SK-MEL-5 (cell line): ENCODE measurements around the gene MAFF. TPM values are rescaled to one million over a fixed set of nuclear protein-coding genes. Genes with fewer than 3 reads are reported as not detected.

Source experiments
- DNase-seq: peaks from one replicate; pipeline ENCODE4 v3.0.0-alpha.2; 2016; ENCODE audit warnings: low read depth, low spot score
- in situ Hi-C: cut with HindIII; loops from 2 replicates; pipeline ENCODE4 v1.10.0; 2016; ENCODE audit warnings: low sequenced_read_pairs, high pct_unique_total_duplicates, low pct_unique_long_range_greater_than_20kb
- total RNA-seq: library from RNA; depleted of rRNA; stranded (reverse); fragments of >200 nt; shearing (Covaris generic); gene quantifications from 2 replicates; pipeline ENCODE4 v1.2.3, GENCODE V29; 2014

The MAFF gene
- total RNA-seq, 1 experiment from 2014 or later: 181 TPM

DNA sequence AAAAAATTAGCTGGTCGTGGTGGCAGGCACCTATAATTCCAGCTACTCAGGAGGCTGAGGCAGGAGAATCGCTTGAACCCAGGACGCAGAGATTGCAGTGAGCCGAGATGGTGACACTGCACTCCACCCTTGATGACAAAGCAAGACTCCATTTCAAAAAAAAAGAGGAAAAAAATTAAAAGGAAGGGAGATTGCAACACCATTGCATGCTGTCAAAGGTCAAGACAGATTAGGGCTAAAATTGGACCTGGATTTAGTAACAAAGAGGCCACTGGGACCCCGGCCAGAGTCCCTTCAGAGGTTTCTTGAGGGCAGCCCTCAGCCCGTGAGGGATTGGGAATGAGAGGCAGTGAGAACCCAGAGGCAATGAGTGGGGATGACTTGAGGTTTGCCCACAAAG, 8.2 kb upstream of the MAFF start:
- DNase-seq: no peak
- in situ Hi-C loops: no loop called here

DNA sequence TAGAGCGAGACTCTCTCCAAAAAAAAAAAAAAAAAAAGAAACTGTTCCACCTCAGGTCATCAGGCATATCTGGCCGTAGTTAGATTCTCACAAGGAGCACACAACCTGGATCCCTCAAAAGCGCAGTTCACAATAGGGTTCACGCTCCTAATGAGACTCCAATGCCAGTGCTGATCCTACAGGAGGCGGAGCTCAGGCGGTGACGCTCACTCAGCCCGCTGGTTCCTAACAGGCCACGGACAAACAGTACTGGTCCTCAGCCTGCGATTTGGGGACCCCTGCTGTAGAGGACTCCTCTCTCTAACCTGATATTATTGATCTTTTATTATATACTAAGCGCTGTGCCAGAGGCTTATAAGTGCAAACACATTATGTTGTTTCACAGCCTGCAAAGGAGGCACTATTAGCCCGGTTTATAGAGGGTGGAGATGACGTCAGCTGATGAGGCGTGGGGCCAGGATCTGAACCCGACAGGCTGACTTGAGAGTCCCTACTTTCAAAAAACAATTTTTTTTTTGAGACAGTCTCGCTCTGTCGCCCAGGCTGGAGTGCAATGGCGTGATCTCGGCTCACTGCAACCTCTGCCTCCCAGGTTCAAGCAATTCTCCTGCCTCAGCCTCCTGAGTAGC, 4.9 kb upstream of the MAFF start:
- no peak for DNase-seq
- in situ Hi-C loops: no loop called here

DNA sequence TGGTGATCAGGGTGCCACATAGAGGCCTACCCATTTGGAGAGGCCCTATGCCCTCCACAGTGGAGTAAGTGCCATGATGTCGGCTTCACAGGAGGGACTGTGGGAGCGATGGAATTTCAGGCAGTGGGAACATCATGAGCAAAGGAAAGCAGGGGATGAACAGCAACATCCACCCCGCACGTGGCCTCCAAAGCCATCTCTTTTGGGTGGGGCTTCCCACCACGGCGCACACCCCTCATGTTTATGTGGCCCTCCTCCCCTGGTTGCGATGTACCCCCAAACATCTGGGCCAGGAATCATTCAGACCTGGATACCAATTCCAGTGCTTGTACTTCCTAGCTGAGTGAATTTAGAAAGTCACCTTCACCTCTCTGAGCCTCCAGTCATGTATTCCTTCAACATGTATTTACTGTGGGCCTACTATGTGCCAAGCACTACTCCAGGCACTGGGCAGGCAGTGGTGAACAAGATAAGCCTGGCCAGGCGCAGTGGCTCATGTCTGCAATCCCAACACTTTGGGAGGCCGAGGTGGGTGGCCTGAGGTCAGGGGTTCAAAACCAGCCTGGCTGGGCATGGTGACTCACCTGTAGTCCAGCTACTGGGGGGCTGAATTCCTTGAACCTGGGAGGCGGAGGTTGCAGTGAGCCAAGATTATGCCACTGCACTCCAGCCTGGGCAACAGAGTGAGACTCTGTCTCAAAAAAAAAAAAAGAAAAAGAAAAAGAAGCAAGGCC, 1.8 kb upstream of the MAFF start:
- in situ Hi-C loops: no loop called here
- DNase-seq: no peak

DNA sequence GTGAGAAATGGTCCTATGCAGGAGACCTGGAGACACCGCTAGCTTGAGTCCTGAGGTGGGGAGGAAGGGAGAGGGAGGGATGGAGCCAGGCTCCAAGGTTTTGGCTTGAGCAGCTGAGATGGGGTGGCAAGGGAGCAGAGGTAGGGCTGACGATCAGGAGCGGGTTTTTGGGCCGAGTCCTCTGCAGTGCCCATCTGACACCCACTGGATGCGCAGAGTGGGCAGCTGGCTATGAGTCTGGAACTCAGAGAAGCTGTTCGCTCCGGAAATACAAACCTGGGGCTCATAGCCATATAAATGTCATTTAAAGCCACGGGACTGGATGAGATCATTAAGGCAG, 453 bp upstream of the MAFF start:
- in situ Hi-C loops: no loop called here
- DNase-seq: no peak

DNA sequence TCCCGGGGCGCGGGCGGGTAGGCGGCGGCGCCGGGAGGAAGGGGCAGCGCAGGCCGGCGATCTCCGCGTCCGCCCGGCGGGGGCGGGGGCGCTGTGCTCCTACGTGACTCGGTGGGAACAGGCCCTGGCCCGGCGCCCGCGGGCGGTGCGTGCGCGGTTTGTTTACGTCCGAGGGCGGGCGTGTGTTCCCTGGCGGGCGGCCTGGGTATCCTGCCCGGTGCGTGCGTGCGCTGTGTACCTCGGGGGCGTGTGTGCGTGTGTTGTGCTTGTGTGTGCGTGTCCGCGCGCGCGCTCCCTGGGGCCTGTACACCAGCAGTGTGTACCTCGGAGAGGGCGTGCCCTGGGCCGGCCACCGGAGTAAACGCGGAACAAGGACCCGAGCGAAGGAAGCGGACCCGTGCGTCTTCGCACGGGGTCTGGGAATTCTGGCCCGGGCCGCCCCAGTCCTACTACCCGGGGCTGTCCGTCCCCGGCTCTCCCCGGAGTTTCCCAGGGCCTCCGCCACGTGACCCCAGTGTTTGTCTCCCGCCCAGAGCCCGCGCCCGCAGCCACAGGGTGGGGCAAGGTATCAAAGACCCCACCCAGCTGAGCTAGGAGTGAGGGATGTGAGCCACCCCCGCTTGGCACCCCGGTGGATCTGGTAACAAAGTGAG, 769 bp downstream of the MAFF start:
- peak; percentile 78 for DNase-seq
- in situ Hi-C loops: no loop called here

DNA sequence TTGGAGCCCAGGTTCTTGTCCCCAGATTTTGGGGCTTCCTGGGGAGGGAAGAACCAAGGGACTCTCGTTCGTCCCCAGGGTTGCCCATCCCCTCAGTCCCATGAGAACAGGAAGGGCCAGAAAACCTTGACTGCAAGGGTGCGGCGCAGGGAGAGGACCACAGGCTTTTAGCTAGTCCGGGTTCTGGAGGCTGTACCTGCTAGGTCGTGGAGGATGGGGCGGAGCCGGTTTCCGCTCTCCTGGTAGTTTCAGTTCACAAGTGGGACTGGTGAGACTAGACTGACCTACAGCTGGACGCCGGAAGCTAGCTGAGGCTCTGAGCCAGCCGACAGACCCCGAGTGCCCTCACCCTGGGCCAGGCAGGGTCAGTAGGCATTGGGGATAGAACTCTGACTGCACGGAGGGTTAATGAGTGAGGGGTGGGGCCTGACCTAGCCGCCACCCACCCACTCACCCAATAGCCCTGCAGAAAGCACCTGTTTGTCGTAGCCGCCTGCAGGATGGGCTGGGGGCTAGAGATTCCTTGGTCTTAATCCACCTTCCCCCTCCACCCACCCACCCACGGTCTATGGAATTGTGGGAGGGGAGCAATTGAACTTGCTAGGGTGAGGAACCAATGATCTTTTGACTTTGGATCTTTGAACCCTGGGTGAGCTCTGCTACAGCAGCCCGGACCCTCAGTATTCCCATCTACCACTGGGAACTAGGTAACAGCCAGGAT, 1.5 kb downstream of the MAFF start:
- in situ Hi-C loops: no loop called here
- peak; percentile 40 for DNase-seq

DNA sequence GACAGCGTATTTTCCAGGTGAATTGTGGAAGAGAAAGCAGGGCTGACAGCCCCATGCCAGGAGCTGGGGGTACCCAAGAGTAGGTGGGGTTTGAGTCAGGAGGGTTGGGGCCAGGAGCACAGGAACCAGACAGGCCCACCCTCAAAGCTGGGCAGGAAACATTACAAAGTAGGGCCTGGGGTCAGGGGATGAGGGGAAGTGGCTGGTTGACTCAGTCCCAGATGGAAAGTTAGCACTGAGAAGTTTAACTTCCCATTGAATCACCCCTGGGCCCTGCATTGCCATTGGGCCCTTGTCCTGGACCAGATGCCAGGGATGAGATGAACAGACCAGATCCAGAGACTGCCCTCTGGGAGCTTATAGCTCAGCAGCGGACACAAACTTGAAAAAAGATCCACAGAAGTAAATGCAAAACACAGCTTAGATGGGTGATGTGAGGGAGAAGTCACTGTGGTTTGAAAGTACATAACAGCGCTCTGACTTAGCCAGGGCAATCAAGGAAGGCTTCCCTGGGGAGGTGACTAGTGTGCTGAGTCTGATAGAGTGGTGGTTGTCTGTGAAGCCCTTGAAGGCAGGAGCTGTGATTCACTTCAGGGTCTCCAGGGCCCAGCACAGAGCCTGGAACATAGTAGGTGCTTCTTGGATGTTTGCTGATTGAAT, 2.2 kb downstream of the MAFF start:
- no peak for DNase-seq
- in situ Hi-C loops: no loop called here

DNA sequence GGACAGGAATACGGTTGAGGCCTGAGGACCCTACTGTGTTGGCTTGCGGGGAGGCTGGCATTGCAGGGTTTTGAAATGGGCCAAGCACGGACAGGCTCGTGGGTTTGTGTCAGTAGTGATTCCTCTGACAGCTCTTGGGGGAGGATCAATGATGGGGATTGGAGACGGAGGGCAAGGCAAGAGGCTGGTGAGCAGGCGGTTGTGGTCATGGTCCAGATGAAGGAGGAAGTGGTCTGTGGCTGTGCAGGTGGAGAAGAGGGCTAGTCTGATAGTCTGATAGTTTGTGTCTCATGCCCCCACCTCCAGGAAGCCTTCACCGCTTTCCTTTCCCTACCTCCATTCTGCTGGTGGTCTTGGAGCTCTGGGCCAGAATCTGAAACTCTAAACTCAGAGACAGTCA, 3.0 kb downstream of the MAFF start:
- in situ Hi-C loops: no loop called here

DNA sequence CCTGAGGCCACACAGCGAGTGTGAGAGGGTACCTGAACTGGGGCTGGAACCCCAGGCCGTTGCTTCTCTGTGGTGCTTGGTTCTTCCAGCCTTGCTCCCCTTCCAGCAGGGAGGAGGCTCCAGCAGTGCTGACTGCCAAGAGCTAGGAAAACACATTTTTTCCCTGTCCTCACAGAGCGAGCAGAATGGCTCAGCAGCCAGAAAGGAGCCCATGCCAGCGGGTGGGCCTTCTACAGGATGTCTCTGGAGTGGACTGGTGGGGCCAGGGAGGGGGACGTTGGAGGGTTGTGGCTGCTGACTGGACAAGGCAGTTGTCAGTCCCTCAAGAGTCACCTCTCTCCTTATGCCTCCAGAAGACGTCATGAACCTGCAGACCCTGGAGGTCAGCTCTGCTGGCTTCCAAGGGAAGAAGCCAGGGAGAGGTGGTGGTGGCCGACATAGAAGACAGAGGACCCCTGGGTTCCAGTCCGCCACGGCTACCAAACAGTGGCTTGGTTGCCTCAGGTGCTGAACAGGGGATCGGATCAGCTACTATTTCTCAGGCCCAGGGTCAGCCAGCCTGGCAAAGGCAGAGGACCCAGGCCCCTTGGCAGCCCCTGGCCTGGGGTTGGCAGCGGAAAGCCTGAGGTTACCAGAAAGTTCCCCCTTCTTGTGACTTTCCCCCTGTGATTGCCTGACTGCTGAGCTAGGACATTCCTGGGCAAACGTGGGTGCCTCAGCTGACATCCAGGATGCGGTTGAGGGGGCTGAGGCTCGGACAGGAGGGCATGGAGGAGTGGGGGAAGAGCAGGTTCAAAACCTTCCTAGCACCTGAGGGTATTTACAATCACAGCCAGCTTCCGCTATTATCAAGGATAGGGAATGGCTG, 3.7 kb downstream of the MAFF start:
- in situ Hi-C loops: no loop called here

More for the DNA sequence above, 3.0 kb downstream of the MAFF start:
- DNase-seq: no peak

DNA sequence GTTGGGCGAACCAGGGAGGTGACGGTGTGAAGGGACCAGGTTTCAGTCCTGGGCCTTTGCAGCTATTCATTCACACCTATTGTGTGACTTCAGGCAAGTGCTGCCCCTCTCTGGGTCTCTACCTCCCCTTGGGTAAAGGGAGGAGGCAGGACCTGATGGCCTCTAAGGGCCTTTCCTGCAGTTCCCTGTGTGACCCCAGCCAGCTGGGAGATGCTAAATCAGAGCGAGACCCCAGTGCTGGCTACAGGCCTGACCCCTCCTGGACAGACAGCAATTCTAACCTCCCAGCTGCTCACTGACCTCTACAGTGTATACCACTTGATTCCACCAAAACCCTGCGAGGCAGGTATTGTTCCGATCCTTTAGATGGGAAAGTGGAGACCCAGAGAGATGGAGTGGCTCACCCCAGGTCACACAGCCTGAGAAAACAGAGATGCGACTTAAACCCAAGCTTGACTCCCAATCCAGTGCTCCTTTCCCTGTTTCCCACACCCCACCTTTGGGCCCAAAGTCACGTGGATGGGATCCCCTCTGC, 6.2 kb downstream of the MAFF start:
- DNase-seq: no peak
- in situ Hi-C loops: no loop called here

More for the DNA sequence above, 3.7 kb downstream of the MAFF start:
- no peak for DNase-seq

DNA sequence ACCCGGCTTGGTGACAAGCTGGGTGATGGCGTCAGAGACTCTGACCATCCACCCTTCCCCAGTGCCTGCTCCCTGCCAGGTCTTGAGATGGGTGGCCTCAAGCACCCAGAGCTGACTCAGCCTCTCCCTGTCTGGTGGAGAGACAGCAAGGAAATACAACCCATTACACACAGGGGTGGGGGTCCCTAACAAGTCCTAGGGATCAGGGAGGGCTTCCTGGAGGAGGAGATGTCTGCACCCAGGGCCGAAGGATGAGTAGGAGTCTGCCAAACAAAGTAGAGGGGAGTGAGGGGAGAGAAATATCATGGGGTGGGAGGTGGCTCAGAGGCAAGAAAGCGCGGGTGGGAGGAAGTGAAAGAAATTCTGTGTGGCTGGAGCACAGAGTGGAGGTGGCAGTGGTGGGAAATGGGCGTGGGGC, 6.8 kb downstream of the MAFF start:
- in situ Hi-C loops: no loop called here
- DNase-seq: no peak

DNA sequence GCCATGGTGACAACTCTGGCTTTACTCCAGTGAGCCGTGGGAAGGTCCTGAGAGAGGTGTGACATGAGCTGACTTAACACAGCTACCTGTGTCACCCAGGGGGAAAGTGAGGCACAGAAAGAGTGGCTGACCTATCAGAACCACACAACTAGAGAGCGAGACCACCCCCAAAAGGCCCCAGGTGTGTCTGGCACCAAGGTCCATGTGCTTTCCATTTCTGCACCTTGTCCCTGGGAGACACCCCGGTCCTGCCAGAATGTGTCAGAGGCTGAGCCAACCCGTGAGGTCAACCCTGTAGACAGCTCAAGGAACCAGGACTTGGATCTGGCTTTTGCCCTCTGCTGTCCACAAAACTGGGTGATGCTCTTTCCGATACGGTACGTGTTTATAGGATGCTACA, 9.8 kb downstream of the MAFF start:
- no peak for DNase-seq
- in situ Hi-C loops: no loop called here

DNA sequence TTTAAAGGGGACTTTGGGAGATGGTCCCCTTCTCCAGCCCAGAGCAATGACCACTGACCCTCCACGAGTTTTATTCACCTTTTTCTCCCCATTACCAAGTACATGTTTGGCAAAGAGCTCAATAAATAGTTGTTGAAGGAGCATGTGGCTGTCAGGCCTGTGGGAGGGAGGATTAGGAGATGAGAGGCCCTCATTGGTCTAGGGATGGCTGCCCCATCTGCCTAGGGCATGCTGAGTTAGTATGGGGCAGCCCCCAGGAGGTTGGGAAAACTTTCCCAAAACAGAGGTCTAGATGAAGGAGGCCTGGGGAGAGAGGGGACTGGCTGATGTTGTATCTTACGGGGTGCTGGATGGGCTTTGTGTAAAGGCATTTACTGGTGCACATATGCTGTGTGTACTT, 10.6 kb downstream of the MAFF start:
- no peak for DNase-seq
- in situ Hi-C loops: no loop called here

DNA sequence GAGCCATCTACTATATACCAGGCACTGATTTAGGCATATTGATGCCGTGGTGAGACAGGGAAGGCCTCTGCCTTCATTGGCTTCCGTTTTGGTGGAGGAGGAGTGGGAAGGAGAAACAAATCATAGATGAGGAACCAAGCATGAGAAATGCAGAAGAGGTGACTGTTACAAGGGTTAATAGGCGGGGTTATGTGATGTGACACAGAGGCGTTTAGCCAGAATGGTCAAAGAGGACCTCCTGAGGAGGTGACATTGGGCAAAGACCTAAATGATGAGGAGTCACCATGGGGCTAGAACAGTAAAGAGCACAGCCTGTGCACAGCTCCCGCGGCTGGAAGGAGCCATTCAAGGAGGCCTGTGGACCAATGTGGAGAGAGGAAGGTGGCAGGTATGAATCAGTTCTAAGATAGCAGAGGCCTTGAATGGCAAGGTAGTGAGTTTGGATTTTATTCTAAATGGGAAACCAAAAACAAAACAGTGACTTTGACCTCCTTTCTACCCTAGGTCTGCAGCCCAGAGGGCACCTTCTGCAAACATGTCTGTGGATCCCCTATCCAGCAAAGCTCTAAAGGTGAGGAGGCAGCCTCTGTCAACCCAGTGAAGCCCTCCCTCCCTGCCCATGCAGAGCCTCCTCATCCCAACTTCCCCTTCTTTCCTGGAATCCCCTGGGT, 11.7 kb downstream of the MAFF start:
- DNase-seq: no peak
- in situ Hi-C loops: no loop called here

DNA sequence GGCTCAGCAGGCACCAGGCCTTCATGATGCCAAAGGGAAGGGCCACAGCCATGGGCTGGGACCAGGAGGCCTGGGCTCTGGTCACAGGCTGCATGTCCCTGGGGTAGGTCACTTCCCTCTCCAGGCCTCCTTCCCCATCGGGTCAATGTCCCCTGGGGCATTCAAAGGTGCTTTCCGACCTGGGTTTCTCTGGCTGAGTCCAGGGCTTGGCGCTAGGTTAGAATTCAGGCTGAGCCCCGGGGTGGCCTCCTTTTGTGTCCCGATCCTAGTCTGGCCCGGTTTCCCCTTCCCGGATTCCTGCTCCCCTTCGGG, 12.2 kb downstream of the MAFF start:
- DNase-seq: no peak

DNA sequence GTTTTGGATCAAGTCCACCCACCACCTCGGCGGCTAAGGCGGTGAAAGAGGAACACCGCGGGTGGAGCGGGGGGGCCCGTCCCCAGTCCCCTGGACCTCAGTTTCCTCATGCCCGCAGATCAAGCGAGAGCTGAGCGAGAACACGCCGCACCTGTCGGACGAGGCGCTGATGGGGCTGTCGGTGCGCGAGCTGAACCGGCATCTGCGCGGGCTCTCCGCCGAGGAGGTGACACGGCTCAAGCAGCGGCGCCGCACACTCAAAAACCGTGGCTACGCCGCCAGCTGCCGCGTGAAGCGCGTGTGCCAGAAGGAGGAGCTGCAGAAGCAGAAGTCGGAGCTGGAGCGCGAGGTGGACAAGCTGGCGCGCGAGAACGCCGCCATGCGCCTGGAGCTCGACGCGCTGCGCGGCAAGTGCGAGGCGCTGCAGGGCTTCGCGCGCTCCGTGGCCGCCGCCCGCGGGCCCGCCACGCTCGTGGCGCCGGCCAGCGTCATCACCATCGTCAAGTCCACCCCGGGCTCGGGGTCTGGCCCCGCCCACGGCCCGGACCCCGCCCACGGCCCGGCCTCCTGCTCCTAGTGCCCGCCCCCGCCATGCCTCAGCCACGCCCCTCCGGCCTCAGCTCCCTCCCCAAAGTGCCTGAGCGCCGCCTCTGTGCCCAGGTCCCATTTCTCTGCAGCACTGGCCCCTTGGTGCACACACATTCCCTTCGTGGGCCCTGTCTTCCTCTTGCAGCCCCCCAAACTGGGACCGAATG, 12.7 kb downstream of the MAFF start:
- peak; percentile 62 for DNase-seq
- in situ Hi-C loops: no loop called here

More for the DNA sequence above, 12.2 kb downstream of the MAFF start:
- in situ Hi-C loops: no loop called here
